Brain microvascular endothelial cell (primary cell): ENCODE measurements around the gene BCAR1.

Experiments
- DNase-seq: peaks from one replicate; pipeline ENCODE4 v3.0.0-alpha.2; 2020
- H3K27ac ChIP-seq: fragments of 250-450 bp; sonication (Bioruptor Pico); 2 replicates; pipeline ENCODE4 v1.5.1; 2020; ENCODE audit warnings: mild to moderate bottlenecking, moderate library complexity
- H3K27me3 ChIP-seq: fragments of 250-450 bp; sonication (Bioruptor Pico); replicated peaks from 2 replicates; pipeline ENCODE4 v1.5.1; 2020; ENCODE audit warnings: mild to moderate bottlenecking
- H3K36me3 ChIP-seq: fragments of 250-450 bp; sonication (Bioruptor Pico); replicated peaks from 2 replicates; pipeline ENCODE4 v1.5.1; 2020; ENCODE audit warnings: mild to moderate bottlenecking
- H3K4me3 ChIP-seq: 2 replicates; pipeline ENCODE4 v1.5.1; 2011; ENCODE audit warnings: low read depth, mild to moderate bottlenecking, control low read depth, low read length, moderate library complexity
- in situ Hi-C: cut with HindIII; loops from 2 replicates; pipeline ENCODE4 v1.10.0; 2017; ENCODE audit warnings: low sequenced_read_pairs, low pct_ligation_motif_present
- TF ChIP-seq, protein P1 (sequence below): IDR thresholded peaks from 2 replicates; pipeline ENCODE4 v1.5.1; 2011; ENCODE audit warnings: low read depth, mild to moderate bottlenecking, moderate library complexity, low read length, control low read depth, inconsistent platforms; ENCODE audit errors: missing control alignments

The BCAR1 gene

DNA sequence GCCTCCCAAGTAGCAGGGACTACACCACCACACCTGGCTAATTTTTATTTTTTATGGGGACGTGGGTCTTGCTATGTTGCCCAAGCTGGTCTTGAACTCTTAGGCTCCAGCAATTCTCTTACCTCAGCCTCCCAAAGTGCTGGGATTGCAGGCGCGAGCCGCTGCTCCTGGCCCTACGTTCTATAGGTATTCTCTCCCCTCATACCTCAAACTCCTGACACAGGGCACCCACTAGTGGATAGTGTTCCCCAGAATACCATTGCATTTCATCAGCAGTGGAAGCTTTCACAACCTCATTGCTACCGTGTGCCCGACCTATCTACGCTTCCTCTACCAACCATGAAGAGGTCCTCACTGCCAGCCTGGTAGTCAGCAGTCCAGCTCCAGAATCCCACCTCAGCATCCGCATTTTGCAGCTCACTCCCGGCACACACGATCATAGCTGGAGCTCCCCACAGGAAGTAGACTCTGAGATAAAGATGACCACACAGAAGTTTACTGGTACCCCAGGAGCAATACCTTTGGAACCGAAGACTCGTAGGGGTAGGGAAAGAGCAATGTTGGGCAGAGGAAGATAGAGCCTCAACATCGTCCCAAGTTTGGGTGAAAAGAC lies 53.8 kb downstream of the BCAR1 start:
- Histone ChIP-seq H3K27me3 (no peaks in the 10 kb centered on the region), H3K27ac (no peak overlapping the region), H3K36me3 (no peaks in the 10 kb centered on the region), H3K4me3 (no peak overlapping the region)
- DNase-seq: no peak
- TF ChIP-seq, protein P1, sequence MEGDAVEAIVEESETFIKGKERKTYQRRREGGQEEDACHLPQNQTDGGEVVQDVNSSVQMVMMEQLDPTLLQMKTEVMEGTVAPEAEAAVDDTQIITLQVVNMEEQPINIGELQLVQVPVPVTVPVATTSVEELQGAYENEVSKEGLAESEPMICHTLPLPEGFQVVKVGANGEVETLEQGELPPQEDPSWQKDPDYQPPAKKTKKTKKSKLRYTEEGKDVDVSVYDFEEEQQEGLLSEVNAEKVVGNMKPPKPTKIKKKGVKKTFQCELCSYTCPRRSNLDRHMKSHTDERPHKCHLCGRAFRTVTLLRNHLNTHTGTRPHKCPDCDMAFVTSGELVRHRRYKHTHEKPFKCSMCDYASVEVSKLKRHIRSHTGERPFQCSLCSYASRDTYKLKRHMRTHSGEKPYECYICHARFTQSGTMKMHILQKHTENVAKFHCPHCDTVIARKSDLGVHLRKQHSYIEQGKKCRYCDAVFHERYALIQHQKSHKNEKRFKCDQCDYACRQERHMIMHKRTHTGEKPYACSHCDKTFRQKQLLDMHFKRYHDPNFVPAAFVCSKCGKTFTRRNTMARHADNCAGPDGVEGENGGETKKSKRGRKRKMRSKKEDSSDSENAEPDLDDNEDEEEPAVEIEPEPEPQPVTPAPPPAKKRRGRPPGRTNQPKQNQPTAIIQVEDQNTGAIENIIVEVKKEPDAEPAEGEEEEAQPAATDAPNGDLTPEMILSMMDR: no peak
- in situ Hi-C loops: loop anchor here (25.0 kb wide), 1 partner anchor 215 kb away; no protein-coding TSS in a partner anchor

DNA sequence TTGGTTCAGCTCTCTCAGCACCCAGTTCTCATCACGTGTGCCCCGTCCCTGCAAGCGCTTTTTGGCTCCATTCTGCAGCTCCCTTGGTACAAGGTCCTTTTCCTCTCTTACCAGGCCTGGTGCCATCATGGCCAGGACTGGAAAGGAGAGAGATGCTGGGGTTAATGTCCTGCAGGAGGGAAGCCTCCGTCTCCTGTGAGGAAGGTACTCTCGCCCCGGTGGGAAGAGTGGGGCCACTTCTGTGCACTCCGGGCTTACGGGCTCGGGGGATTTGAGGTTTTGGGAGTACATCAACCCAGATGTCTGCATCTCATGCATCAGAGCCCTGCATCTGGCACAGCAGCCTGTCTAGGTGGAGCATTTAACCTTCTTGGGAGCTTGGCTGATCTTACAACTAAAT lies 54.6 kb downstream of the BCAR1 start:
- H3K27ac ChIP-seq: no peak overlapping the region
- no peak overlapping the region for H3K4me3 ChIP-seq
- in situ Hi-C loops: loop anchor here (25.0 kb wide), 1 partner anchor 215 kb away; no protein-coding TSS in a partner anchor
- H3K36me3 ChIP-seq: no peaks in the 10 kb centered on the region
- no peak for DNase-seq
- no peaks in the 10 kb centered on the region for H3K27me3 ChIP-seq
- TF ChIP-seq, protein P1: no peak

DNA sequence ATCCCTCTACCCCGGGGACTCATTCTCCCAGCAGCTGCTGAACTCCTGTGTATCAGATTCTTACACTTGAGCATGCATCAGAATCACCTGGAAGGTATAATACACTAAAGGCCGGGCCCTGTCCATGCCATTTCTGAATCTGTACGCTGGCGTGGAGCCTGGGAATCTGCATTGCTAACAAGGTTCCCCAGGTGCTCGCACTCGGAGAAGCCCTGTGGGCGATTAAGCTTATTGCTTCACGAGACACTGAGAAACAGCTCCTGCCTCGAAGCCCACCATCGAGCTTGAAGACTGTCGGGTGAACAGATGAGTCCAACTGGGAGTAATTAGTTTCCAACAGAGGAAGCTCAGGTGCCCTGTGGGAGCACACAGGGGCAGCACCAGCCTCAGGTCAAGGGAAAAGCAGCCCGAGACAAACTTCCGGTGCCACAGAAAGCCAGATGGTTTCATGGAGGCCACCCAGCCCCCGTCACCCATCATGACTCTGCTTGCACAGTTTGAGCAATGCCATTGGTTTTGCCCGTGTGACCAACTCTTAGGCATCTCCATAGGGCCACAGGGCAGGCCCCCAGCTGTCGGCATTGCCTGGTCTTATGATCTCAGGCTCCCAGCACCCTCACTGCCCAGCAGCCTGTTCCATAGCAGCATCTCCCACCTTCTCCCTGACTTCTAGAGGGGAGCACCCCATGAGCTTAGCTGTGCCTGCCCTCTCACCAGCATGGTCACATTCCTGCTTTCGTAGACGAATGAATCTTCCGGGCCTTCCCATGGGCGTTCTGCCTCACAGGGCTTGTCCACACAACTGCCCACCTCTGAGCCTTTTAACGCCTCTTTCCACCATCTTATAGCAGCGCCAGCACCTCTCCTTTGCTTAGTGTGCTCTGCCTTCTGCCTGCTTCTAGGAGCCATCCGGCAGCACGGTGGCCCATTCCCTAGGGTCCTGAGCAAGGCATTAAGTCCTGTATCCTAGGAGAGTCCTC lies 55.3 kb downstream of the BCAR1 start:
- no peaks in the 10 kb centered on the region for H3K36me3 ChIP-seq
- TF ChIP-seq, protein P1: no peak
- H3K27me3 ChIP-seq: no peaks in the 10 kb centered on the region
- in situ Hi-C loops: loop anchor here (25.0 kb wide), 1 partner anchor 216 kb away; no protein-coding TSS in a partner anchor
- no peak overlapping the region for H3K4me3 ChIP-seq
- no peak overlapping the region for H3K27ac ChIP-seq
- no peak for DNase-seq

DNA sequence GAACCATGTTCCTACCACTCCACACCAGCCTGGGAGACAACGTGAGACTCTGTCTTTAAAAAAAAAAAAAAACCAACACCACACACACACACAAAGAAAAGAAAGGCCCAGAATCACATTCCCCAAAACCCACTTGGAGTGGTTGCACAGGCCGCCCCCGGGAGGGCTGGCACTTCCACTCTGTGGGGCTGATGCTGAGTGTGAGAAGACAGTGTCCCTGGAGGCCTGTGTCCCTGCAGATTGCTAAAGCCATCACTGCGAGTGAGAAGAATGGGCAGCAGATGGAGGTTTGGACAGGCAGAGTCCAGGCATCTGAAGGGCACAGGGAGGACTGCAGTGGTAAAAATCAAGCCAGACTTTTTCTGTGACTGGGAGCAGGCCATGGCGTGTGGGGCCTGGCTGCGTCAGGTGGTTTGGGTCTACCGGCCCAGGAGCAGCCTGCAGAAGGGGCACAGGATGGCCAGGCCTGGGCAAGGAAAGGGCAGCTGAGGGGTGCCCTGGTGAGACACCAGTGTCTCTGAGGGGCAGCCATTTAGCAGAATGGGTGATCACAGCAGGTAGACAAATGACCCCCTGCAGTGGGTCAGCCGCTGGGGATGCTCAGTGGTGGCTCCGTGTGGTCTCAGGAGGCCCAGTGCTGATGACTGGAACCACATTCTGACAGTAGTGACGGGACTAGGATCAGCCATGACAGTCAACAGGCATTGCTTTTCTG lies 57.5 kb downstream of the BCAR1 start:
- H3K27me3 ChIP-seq: no peaks in the 10 kb centered on the region
- DNase-seq: no peak
- in situ Hi-C loops: loop anchor here (25.0 kb wide), 1 partner anchor 218 kb away; no protein-coding TSS in a partner anchor
- H3K36me3 ChIP-seq: no peaks in the 10 kb centered on the region
- H3K4me3 ChIP-seq: no peak overlapping the region
- H3K27ac ChIP-seq: no peak overlapping the region
- TF ChIP-seq, protein P1: no peak

DNA sequence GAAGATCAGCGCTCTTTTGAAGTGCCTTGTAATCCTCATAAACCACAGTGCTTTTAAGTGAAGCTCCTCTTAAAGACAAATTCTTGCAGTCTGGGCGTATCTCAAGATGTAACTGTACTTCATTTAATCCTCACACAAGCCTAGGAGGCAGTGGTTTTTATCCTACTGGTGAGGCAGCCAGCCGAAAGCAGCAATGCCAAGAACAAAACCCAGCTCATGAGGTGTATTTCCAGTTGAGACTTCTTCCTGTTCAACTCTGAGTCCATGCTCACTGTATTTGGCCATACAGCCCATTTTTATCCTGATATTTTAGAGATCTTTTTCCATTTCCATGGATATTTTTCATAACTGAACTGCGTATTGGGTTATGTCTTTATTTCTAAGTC lies 58.2 kb downstream of the BCAR1 start:
- Histone ChIP-seq H3K36me3 (no peaks in the 10 kb centered on the region), H3K27ac (no peak overlapping the region), H3K4me3 (no peak overlapping the region), H3K27me3 (no peaks in the 10 kb centered on the region)
- in situ Hi-C loops: loop anchor here (25.0 kb wide), 1 partner anchor 219 kb away; no protein-coding TSS in a partner anchor
- DNase-seq: no peak
- TF ChIP-seq, protein P1: no peak
